ENCODE results near the gene ANKS1B.
A peak's percentile ranks its signal among the peaks of the same experiment; 100 is the strongest.
"Not testable (repeated sequence)": the region's sequence is repeated elsewhere in the genome, so short reads cannot be mapped to it uniquely, and the experiment has no call there.

Gene ANKS1B

GRCh38 chr12:99253068-99253467 lies 731.7 kb downstream of the ANKS1B start:
- no peak for FAIRE-seq

GRCh38 chr12:99250091-99250490 lies 734.6 kb downstream of the ANKS1B start:
- FAIRE-seq = no peak

GRCh38 chr12:99249543-99249942 lies 735.2 kb downstream of the ANKS1B start:
- FAIRE-seq = no peak

GRCh38 chr12:99237907-99238538 lies 746.7 kb downstream of the ANKS1B start:
- not testable (repeated sequence) for FAIRE-seq

- no peak for FAIRE-seq
These were observed 749.4 kb downstream of the ANKS1B start for GRCh38 chr12:99235381-99235780.

- FAIRE-seq = no peak
These were observed 750.0 kb downstream of the ANKS1B start for GRCh38 chr12:99234702-99235101.

GRCh38 chr12:99232324-99232723 lies 752.4 kb downstream of the ANKS1B start:
- FAIRE-seq = no peak

- no peak for FAIRE-seq
These were observed 753.7 kb downstream of the ANKS1B start for GRCh38 chr12:99231031-99231430.

GRCh38 chr12:99224237-99224636 lies 760.5 kb downstream of the ANKS1B start:
- FAIRE-seq = no peak

GRCh38 chr12:99223579-99223978 lies 761.2 kb downstream of the ANKS1B start:
- FAIRE-seq = no peak

GRCh38 chr12:99213047-99213446 lies 771.7 kb downstream of the ANKS1B start:
- FAIRE-seq = no peak

GRCh38 chr12:99212275-99212674 lies 772.5 kb downstream of the ANKS1B start:
- no peak for FAIRE-seq

GRCh38 chr12:99205111-99205510 lies 779.6 kb downstream of the ANKS1B start:
- no peak for FAIRE-seq

GRCh38 chr12:99201906-99202645 lies 782.7 kb downstream of the ANKS1B start:
- FAIRE-seq = no peak

GRCh38 chr12:99200711-99201384 lies 783.9 kb downstream of the ANKS1B start:
- FAIRE-seq = no peak

- no peak for FAIRE-seq
These were observed 789.3 kb downstream of the ANKS1B start for GRCh38 chr12:99195474-99195873.

- FAIRE-seq = no peak
These were observed 792.2 kb downstream of the ANKS1B start for GRCh38 chr12:99192489-99192888.

- FAIRE-seq = no peak
These were observed 807.9 kb downstream of the ANKS1B start for GRCh38 chr12:99176871-99177270.

- FAIRE-seq = no peak
These were observed 814.3 kb downstream of the ANKS1B start for GRCh38 chr12:99170461-99170860.

- FAIRE-seq = no peak
These were observed 814.7 kb downstream of the ANKS1B start for GRCh38 chr12:99170037-99170436.

GRCh38 chr12:99157946-99158345 lies 826.8 kb downstream of the ANKS1B start:
- FAIRE-seq = no peak

GRCh38 chr12:99154983-99155336 lies 829.8 kb downstream of the ANKS1B start:
- peak; percentile 55 for FAIRE-seq

- no peak for FAIRE-seq
These were observed 830.3 kb downstream of the ANKS1B start for GRCh38 chr12:99154216-99154982.

All from islet of Langerhans (tissue), 1 donor.